A549 treated with AZD9567 at 1 μM for 4 hours (cell line): ENCODE measurements around the gene SLC26A11. TPM values are rescaled to one million over a fixed set of nuclear protein-coding genes. Genes with fewer than 3 reads are reported as not detected.

Experiments used
- total RNA-seq: library from RNA; stranded (reverse); fragments of 200-300 nt; extraction: Qiagen RNA extraction; gene quantifications from 5 replicates; pipeline ENCODE4 v1.2.3, GENCODE V29; 2022; ENCODE audit not compliant: insufficient read depth

The SLC26A11 gene
- 12.4 to 18.9 TPM (median 15.7 TPM) in 5 replicates for total RNA-seq

DNA sequence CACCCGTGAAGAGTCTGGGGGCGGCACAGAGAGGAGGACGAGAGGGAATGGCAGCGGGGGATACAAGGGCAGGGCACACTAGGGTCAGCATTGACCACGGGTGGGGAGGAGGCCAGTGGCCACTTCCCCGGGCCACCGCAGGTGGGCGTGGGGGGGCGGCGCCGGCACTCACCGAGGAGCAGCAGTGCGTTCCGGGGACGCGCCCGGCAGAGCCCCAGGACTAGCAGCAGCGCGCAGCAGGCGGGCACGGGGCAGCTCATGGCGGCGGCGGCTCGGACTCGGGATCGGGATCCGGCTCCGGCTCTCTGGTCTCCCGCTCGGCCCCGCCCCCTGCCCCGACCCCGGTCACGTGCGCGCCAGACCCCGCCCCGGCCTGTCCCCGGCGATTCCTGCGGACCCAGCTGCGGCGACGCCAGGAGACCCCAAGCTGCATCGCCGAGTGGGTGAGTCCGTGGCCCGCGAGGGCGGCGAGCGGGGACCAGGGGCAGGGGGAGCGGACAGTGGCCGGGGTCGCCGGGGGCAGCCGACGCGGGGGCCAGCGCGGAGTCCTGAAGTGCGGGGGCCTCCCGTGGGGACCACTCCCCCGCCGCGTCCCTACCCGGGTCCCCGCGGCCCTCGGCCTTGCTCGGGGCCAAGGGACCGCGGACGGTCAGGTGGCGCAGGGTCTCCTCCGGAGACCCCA, at the start of gene SLC26A11, which contains the start of gene SGSH:
Gene SLC26A11, plus strand, starts transcription at position 374 of the 682 bp plus-strand sequence. CDS start 1,134 bp downstream, outside the sequence.
Gene SGSH, minus strand, starts transcription at position 280 of the 682 bp plus-strand sequence. Its CDS starts 20 bp downstream, at position 260.

DNA sequence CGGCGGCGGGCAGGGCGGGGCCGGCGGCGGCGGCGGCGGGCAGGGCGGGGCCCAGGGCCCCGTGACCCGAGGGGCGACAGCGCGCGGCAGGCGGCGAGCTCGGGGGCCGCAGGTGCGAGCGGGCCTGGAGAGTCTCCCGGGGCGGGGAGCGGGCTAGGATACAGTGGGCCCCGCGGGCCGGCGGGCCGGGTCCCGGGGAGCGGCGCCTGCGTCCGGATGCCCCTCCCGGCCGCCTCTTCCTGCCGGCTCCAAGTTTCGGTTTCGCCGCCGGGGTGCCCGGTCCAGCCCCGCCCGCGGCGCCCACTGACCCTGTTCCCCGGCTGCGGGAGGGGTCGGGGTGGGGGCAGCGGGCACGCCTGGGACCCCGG, 40.5 kb downstream of the SLC26A11 start, which contains the start of gene RNF213:
Gene RNF213, plus strand, starts transcription at position 62 of the 368 bp plus-strand sequence. CDS start 2,830 bp downstream, outside the sequence.

Other genes with a start within 250 kb of the SLC26A11 start
- 8.8 to 14.0 TPM (median 12.7 TPM) in 5 replicates for gene TBC1D16, start 184.6 kb upstream of the SLC26A11 start, total RNA-seq
- gene CCDC40, start 183.8 kb upstream of the SLC26A11 start, total RNA-seq: 6.2 to 9.6 TPM (median 6.9 TPM) in 5 replicates
- 49.8 to 60.2 TPM (median 58.5 TPM) in 5 replicates for gene GAA, start 118.8 kb upstream of the SLC26A11 start, total RNA-seq
- gene EIF4A3, start 73.3 kb upstream of the SLC26A11 start, total RNA-seq: 217 to 229 TPM (median 225 TPM) in 5 replicates
- gene CARD14, start 50.4 kb upstream of the SLC26A11 start, total RNA-seq: 0.09 to 0.29 TPM (median 0.20 TPM) in 4 of 5 replicates, not detected in the other
- gene SGSH, start 94 bp upstream of the SLC26A11 start, total RNA-seq: 22.0 to 31.1 TPM (median 29.3 TPM) in 5 replicates
- 52.4 to 82.7 TPM (median 56.1 TPM) in 5 replicates for gene RNF213, start 40.4 kb downstream of the SLC26A11 start, total RNA-seq
- gene ENDOV, start 194.7 kb downstream of the SLC26A11 start, total RNA-seq: 41.7 to 61.0 TPM (median 56.4 TPM) in 5 replicates